Measurements from ENCODE around the gene ARF1.

- TF ChIP-seq CTCF (conservative IDR thresholded peaks at IDR 0.05 in 1 of 2, IDR thresholded peaks at IDR 0.05 in 1 of 2; ENCODE audit: extremely low read depth in 1 of 2, insufficient read depth in 1 of 2, low read depth in 1 of 2, low read length in 2 of 2), result no peak
- no peak for TF ChIP-seq EZH2 (IDR thresholded peaks at IDR 0.05; ENCODE audit: borderline replicate concordance, low read length)
Measured at GRCh38 chr1:228146417-228147150, 64.1 kb downstream of the ARF1 start.
